ENCODE results near the gene TIGD1.
"Not testable (repeated sequence)": the region's sequence is repeated elsewhere in the genome, so short reads cannot be mapped to it uniquely, and the experiment has no call there.

TIGD1 gene

DNA sequence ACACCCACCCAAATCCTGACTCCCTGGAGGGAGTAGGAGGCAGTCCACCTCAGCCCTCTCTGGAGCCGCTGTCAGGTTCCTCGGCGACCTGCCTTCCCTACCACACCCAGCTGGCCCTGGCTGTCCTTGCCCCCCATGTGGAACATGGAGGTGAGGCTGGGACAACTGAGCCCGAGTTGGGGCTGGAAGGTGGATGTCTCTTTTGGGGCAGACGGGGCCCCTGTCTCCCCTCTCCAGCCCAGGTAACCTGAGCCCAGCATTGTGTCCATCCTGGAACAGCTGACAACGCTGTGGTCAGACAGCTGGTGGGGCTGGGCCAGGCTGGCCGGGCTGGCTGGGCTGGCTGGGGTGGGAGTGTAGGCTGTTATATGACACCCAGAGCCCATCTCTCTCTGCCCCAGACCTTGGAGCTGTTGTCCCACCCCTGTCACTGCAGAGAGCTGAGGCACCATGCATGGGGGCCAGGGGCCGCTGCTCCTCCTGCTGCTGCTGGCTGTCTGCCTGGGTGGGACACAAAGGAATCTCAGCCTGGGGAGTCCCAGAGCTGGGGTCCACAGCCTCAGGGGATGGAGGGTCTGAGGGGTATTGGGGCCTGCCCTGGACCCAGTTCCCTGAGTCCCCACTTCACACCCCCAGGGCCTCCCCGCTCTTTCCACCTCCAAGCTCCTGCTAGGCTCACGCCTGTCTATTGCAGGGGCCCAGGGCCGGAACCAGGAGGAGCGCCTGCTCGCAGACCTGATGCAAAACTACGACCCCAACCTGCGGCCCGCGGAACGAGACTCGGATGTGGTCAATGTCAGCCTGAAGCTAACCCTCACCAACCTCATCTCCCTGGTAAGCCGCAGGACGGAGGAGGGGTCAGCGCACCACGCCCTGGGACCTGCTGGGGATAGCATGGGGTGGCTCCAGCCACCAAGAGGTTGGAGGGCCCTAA is 10.8 kb downstream of the TIGD1 start, which contains the start of gene CHRNG:
Gene CHRNG (plus strand): TSS at position 395 of the 934 bp plus-strand sequence. CDS start 56 bp downstream, at position 451.
- no peak for DNase-seq (ENCODE audit: low read depth, low spot score)

DNA sequence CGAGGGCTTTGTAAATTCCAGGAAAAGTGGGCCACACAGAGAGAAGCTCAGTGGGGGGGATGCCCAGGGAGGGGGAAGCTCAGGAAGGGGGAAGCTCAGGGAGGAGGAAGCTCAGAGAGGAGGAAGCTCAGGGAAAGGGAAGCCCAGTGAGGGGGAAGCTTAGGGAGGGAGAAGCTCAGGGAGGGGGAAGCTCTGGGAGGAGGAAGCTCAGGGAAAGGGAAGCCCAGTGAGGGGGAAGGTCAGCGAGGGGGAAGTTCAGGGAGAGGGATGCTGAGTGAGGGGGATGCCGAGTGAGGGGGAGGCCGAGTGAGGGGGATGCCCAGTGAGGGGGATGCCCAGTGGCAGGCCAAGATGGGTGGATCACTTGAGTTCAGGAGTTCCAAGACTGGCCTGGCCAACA is 11.7 kb downstream of the TIGD1 start:
- no peak for DNase-seq (ENCODE audit: low read depth, low spot score)

DNA sequence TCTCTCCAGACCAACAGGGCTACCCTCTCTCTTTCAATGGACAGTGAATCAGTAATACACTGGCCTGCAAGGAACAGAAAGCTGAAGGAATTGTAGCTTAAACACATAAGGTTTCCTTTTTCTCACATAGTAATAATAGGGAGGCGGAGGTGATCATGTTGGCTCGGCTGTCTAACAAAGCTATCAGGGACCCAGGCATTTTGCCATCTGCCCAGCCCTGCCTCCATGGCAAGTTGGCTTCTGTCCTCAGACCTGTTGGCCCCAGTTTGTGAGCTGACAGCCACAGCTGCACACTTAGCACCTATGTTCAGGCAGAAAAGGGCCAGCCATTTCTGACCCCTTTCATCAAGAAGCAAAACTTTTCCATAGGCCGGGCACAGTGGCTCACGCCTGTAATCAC is 12.9 kb downstream of the TIGD1 start:
- no peak for DNase-seq (ENCODE audit: low read depth, low spot score)

DNA sequence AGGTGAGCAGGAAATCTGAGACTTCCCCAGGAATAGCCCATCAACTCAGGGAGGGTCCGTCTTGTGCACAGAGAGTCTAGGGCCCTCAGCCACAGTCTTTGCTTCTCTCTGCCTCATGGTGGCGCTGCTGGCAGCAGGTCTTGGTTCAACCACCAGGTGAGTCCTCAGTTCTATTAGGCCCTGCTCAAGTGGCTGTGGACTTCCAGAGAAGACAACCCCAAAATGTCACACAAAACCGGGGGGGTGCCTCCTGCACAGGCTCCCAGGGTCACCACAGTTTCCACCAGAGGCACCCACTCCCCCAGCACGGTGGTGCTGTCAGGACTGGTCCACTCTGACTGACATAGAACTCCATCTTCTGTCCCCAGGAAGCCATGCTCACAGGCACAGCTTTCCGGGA is 13.3 kb downstream of the TIGD1 start:
- DNase-seq (ENCODE audit: low read depth, low spot score): no peak

DNA sequence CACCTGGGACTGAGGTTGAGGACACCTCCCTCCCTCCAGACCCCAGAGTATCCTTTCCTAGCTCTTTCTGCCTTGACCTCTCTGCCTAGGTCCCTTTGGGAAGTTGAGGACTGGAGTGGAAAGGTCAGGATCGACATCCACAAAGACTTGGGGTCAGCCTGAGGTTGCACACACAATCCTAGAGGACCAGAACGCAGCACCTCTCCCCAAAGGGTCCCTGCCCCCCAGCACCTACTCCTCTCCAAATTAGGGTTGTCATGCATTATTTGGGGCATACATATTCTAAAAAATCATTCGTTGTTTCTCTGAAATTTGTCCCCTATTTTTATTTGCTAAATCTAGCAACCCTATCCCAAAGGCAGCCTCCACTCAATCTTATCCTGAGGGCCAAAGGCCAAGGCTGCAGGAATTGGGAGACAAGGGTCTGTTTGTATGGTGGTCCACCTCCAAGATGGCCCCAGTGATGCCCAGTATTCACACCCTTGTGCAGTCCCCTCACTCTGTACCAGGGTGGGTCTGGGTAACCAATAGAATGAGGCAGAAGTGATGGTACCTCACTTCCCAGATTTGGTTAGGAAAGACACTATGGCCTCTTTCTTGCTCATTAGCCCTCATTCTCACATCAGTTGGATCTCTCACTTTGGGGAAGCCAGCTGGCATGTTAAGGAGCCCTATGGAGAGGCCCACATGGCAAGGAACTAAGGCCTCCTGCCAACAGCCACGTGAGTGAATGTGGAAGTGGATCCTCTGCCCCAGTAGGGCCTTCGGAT is 14.4 kb downstream of the TIGD1 start:
- DNase-seq (ENCODE audit: low read depth, low spot score): no peak

DNA sequence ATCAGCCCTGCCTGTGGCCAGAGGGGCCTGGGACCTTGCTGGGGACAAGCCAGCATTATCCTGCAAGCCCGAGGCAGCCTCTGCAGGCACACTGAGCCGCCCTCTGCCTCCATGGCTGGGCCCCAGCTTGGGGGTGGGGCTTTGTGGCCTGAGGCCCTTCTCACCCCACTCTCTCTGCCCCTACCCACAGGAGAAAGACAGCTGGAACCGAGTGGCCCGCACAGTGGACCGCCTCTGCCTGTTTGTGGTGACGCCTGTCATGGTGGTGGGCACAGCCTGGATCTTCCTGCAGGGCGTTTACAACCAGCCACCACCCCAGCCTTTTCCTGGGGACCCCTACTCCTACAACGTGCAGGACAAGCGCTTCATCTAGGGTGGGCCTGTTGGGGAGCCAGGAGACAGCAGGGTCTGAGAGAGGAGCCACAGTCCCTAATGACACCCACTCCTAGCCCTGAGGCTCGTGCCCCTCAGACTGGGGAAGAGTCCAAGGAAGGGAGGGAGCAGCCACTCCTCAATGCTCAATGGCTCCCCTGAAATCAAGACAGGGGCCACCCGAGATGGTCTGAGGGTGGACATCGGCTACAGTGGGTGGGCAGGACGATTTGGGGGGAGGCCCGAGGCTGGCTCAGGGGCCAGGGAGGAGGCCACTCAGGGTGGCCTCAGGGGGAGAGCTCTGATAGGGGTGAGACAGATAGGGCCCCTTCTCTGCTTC is 15.3 kb downstream of the TIGD1 start:
- DNase-seq (ENCODE audit: low read depth, low spot score): no peak

DNA sequence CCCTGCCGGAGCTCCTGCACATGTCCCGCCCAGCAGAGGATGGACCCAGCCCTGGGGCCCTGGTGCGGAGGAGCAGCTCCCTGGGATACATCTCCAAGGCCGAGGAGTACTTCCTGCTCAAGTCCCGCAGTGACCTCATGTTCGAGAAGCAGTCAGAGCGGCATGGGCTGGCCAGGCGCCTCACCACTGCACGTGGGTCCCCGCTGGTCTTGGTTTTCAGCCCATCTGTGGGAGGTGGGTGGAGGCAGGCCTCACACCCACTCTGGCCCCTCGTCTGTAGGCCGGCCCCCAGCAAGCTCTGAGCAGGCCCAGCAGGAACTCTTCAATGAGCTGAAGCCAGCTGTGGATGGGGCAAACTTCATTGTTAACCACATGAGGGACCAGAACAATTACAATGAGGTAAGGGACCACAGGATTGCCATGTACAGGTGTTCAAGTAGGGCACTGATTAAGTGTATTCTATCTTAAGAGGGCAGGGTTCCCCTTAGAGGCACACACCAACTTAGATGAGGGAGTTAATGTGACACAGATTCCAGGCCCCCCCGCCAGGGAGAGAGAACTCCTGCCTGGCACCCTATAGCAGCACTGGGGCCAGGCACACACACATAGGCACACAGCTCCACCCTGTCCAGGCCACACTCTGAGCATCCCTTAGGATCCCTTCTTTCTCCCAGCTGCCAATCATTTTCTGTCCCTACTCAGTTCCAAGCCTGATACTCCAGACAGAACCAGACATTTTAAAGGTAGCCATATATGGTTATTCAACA is 16.2 kb downstream of the TIGD1 start:
- DNase-seq (ENCODE audit: low read depth, low spot score): no peak

DNA sequence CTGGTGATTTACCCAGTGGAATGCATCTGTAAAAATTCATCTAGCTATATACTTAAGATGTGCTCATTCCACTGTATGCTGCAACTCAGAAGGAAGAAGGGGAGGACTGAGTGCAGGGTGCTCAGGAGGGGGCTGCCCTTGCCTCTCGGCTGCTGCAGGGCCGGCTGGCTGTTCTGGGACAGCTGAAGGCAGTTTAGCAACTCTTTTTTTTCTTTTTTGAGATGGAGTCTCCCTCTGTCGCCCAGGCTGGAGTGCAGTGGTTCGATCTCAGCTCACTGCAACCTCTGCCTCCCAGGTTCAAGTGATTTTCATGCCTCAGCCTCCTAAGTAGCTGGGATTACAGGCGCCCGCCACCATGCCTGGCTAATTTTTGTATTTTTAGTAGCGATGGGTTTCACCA is 17.5 kb downstream of the TIGD1 start:
- DNase-seq (ENCODE audit: low read depth, low spot score): not testable (repeated sequence)

DNA sequence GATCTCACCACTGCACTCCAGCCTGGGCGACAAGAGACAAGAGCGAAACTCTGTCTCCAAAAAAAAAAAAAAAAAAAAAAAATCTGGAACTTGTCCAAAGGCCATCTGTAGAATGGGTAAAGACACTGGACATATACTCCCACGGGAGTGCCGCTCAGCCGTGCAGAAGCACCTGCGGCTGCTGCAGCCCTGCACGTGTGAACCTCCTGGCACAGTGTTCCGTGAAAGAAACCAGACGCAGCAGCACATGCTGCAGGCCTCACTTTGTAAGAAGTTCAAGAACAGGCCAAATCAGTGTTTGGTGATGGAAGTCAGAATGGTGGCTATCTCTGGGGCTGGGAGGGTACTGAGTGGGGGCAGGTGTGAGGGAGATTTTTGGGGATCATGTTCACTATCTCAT is 17.9 kb downstream of the TIGD1 start:
- DNase-seq (ENCODE audit: low read depth, low spot score): no peak

DNA sequence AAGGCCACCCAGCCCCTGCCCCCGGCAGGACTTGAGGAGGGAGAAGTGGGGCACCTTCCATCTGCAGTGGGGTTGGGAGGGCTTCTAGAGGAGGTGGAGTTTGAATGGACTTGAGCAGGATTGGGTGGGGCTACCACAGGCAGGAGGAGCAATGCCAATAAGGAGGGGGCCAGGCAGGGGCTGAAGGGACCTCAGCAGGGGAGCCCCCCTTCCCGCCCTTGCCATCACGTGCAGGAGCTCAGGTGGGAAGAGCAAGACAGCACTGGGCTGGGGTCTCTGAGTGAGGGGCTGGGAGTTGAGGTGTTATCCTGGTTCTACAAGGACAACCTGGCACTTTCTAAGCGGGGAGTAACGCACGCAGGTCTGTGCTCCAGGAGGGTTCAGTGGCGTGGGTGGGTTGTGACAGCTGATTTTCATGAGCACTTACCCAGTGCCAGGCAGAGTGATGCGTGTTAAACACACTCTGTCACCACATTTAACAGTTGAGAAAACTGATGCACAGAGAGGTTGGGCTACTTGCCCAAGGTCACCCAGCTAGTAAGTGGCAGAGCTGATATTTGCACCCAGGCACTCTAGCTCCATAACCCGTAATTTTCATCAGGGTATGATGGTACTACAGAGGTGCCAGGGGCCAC is 19.6 kb downstream of the TIGD1 start:
- no peak for DNase-seq (ENCODE audit: low read depth, low spot score)

DNA sequence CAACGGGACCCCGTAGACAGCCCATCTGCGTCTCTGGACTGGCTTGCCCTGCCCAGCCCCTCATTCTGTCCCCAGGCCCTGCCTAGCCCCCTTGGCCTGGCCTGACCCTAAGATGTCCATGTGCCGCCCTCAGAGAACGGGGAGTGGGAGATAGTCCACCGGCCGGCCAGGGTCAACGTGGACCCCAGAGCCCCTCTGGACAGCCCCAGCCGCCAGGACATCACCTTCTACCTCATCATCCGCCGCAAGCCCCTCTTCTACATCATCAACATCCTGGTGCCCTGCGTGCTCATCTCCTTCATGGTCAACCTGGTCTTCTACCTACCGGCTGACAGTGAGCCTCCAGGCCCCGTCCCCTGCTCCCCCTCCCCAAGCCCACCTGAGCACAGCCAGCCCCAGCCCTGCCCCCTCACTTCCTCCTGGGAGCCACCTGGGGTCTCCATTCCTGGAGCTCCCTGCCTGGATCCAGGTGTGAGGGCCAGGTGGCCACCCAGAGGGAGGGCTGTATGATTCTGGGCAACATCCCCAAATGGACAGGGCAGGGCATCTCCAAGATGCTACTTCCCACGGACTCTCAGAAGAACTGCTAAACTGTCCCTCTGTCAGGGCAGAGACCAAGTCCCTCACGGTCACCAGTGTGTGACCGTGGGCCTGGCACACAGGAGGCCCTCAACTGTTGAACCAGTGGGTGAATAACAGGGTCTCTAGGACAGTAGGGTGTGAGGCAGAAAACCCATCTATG is 20.4 kb downstream of the TIGD1 start:
- DNase-seq (ENCODE audit: low read depth, low spot score): no peak

DNA sequence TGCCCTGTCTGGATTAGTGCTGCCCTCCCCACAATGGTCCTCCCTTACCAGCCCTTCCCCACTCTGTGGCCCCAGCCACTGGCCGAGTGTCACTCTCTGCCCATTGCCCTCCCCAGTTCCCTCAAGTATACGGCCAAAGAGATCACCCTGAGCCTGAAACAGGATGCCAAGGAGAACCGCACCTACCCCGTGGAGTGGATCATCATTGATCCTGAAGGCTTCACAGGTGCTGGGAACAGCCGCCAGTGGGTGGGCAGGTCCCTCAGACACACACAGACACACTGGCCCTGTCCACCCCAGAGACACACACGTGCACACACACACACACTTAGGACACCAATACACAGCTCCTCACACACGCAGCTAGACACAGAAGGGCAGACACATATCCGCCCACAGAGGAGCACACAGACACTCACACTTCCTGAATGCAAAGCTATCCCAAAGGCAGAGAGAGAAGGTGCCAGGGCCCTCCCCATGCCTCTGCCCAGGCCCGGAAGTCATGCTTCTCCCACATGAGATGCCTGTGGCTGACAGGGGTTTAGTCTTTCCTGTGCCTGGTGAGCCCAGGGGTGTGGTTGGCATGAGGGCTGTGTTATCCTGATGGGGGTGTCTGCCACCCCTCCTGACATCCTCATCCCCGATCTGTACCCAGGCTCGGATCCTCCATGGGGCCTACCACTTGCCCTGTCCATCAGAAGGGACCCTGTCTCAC is 21.5 kb downstream of the TIGD1 start:
- DNase-seq (ENCODE audit: low read depth, low spot score): no peak

DNA sequence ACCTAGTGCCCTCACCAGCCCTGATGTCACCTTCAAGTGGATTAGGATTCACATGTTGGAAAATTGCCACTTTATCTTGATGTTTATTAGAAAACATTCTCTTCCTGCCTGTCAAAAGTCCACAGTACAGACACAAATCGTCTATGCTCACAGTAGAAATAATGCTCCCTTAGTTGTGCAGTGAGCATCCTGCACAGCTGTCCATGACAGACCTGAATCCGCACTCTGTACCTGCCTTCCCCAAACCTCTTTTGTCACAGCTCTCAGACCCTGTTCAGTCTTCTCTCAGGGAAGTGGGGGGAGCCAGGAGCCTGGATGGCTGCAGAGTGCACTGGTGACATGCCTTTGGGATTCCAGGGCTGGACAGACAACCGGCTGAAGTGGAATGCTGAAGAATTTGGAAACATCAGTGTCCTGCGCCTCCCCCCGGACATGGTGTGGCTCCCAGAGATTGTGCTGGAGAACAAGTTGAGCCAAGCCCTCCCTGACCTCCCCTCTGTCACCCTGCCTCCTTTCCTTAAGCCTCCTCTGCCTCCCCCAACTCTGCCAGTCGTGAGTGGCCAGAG is 22.4 kb downstream of the TIGD1 start:
- DNase-seq (ENCODE audit: low read depth, low spot score): no peak

DNA sequence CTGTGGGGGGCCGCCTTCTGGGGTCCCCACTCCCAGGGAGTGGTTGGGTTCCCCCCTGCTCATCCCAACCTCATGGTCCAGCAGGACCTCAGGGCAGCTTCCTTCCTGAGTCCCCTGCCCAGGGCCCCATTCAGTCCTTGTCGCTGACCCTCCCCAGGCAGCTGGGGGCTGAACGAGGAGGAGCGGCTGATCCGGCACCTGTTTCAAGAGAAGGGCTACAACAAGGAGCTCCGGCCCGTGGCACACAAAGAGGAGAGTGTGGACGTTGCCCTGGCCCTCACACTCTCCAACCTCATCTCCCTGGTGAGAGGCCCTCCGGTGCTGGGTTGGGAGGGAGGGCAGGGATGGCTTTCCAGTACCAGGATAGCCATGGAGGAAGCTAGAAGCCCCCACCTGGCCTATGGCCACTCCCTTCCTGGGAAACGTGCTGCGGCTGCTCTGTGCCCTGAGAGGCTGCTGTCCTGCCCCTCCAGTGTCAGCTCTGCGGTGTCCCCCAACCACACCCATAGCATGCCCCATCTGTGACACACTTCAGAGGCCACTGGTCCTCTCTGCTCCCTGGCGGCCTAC is 23.9 kb downstream of the TIGD1 start:
- no peak for DNase-seq (ENCODE audit: low read depth, low spot score)

DNA sequence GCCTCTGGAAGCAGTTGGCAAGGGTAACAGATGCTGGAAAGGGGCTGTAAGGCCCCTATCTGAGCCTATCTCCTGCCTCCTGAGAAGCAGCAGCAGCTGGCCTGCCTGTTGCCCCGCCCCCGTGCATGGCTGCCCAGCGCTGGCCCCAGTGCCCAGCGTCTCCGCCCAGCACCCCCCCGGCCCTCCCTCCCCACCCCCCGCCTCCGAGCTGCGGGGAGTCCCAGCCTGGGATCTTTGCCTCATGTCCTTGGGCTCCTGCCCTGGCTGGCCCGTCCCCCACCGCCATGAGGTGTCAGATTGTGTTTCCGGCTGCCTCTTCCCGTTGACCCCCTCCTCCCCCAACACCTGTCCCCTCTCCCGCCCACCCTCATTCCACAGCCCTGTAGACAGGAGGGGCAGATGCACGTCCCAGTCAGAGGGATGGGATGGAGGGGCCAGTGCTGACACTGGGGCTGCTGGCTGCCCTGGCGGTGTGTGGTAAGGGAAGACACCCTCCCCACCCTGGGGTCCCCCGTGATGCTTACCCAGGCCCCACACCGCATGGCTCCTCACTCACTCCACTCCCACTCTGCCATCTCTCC is 24.5 kb downstream of the TIGD1 start, which contains the start of gene CHRND:
Gene CHRND (plus strand): TSS at position 370 of the 581 bp plus-strand sequence. CDS start 56 bp downstream, at position 426.
- DNase-seq (ENCODE audit: low read depth, low spot score): peak; percentile 15

DNA sequence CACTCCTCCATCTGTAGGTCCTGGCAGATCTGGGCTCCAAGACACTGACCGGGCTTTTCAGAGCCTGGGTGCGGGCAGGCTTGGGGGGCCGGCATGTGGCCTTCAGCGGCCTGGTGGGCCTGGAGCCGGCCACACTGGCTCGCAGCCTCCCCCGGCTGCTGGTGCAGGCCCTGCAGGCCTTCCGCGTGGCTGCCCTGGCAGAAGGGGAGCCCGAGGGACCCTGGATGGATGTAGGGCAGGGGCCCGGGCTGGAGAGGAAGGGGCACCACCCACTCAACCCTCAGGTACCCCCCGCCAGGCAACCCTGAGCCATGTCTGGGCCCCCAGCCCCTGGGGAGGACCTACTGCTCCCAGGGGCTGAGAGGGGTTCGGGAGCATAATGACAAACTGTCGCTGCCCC is 25.2 kb downstream of the TIGD1 start:
- no peak for DNase-seq (ENCODE audit: low read depth, low spot score)

DNA sequence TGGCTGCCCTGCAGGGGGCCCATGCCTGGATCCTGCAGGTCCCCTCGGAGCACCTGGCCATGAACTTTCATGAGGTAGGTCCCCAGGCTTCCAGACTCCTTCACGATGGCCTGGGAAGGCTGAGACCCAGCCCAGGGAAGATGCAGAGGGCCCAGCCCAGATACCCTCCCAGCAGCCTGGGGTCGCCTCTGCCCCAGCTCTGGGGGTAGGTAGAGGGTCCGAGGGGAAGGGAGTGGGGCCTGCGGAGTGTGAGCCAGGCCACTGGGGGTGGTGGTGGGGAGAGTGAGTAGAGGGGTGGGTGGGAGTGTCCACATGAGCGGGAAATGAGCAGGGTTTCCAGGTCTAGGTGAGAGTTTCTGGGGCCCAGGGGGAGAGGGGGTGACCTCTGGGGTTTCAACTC is 25.6 kb downstream of the TIGD1 start:
- no peak for DNase-seq (ENCODE audit: low read depth, low spot score)

Measured in astrocyte of the hippocampus (primary cell).